NCI-H2029 (cell line): ENCODE data around the gene HRK.

Experiments used
- DNase-seq: peaks from one replicate; lab custom pipeline; 2025; lab: John Stamatoyannopoulos, UW

The HRK gene

GRCh38 chr12:116867523-116867922, 13.7 kb downstream of the HRK start:
- DNase-seq, result no peak

- DNase-seq, result no peak
Observed at GRCh38 chr12:116864371-116865160, 16.7 kb downstream of the HRK start.

GRCh38 chr12:116863275-116863767, 17.9 kb downstream of the HRK start:
- DNase-seq, result no peak

GRCh38 chr12:116862167-116862566, 19.1 kb downstream of the HRK start:
- no peak for DNase-seq

- DNase-seq, result peak; percentile 52
Observed at GRCh38 chr12:116861320-116861719, 19.9 kb downstream of the HRK start.

GRCh38 chr12:116860263-116860662, 21.0 kb downstream of the HRK start:
- DNase-seq, result no peak

- no peak for DNase-seq
Observed at GRCh38 chr12:116859079-116859478, 22.2 kb downstream of the HRK start.

- DNase-seq, result no peak
Observed at GRCh38 chr12:116856729-116857128, 24.5 kb downstream of the HRK start.

- DNase-seq, result no peak
Observed at GRCh38 chr12:116855744-116856470, 25.3 kb downstream of the HRK start.

- no peak for DNase-seq
Observed at GRCh38 chr12:116853507-116853906, 27.7 kb downstream of the HRK start.

GRCh38 chr12:116852303-116852702, 28.9 kb downstream of the HRK start:
- DNase-seq, result no peak

- DNase-seq, result no peak
Observed at GRCh38 chr12:116849216-116849615, 32.0 kb downstream of the HRK start.

GRCh38 chr12:116843085-116843484, 38.2 kb downstream of the HRK start:
- no peak for DNase-seq

GRCh38 chr12:116839287-116839830, 41.9 kb downstream of the HRK start:
- DNase-seq, result no peak

GRCh38 chr12:116838365-116838764, 42.9 kb downstream of the HRK start:
- DNase-seq, result no peak

GRCh38 chr12:116837097-116837496, 44.1 kb downstream of the HRK start:
- DNase-seq, result no peak

- no peak for DNase-seq
Observed at GRCh38 chr12:116835484-116835883, 45.8 kb downstream of the HRK start.

- no peak for DNase-seq
Observed at GRCh38 chr12:116833474-116833873, 47.8 kb downstream of the HRK start.

- DNase-seq, result no peak
Observed at GRCh38 chr12:116832353-116832752, 48.9 kb downstream of the HRK start.

GRCh38 chr12:116827432-116827831, 53.8 kb downstream of the HRK start:
- no peak for DNase-seq

- DNase-seq, result no peak
Observed at GRCh38 chr12:116821291-116821690, 60.0 kb downstream of the HRK start.

- DNase-seq, result no peak
Observed at GRCh38 chr12:116820064-116820656, 61.1 kb downstream of the HRK start.
